Parathyroid adenoma (tissue), 2 donors: ENCODE measurements around the gene STIL.

Experiments
- H2AFZ ChIP-seq: fragments of 300-600 bp; sonication (generic); one replicate; pipeline ENCODE4 v1.7.0; 2017; ENCODE audit warnings: antibody characterized with exemption, mild to moderate bottlenecking
- H3K27ac ChIP-seq: fragments of 300-600 bp; sonication (generic); one replicate; pipeline ENCODE4 v1.7.0; 2017
- H3K27me3 ChIP-seq: fragments of 300-600 bp; sonication (generic); one replicate; pipeline ENCODE4 v1.7.0; 2017; ENCODE audit warnings: low read length; ENCODE audit not compliant: control insufficient read depth, insufficient read depth
- H3K36me3 ChIP-seq: fragments of 300-600 bp; sonication (generic); one replicate; pipeline ENCODE4 v1.7.0; 2017; ENCODE audit warnings: low read length; ENCODE audit not compliant: control insufficient read depth, insufficient read depth
- H3K4me1 ChIP-seq: fragments of 300-600 bp; sonication (generic); one replicate; pipeline ENCODE4 v1.7.0; 2017; ENCODE audit warnings: control low read depth
- H3K4me2 ChIP-seq: fragments of 300-600 bp; sonication (generic); one replicate; pipeline ENCODE4 v1.7.0; 2017; ENCODE audit warnings: low read length
- H3K4me3 ChIP-seq: fragments of 300-600 bp; sonication (generic); one replicate; pipeline ENCODE4 v1.7.0; 2017; ENCODE audit warnings: low read depth, low read length
- H3K79me2 ChIP-seq: fragments of 300-600 bp; sonication (generic); one replicate; pipeline ENCODE4 v1.7.0; 2017; ENCODE audit warnings: control low read depth
- H3K9ac ChIP-seq: fragments of 300-600 bp; sonication (generic); one replicate; pipeline ENCODE4 v1.7.0; 2017; ENCODE audit warnings: mild to moderate bottlenecking
- H3K9me3 ChIP-seq: fragments of 300-600 bp; sonication (generic); one replicate; pipeline ENCODE4 v1.7.0; 2017; ENCODE audit warnings: low read length; ENCODE audit not compliant: control insufficient read depth
- TF ChIP-seq, protein P1 (sequence below): fragments of 300-600 bp; sonication (generic); IDR thresholded peaks from one replicate; pipeline ENCODE4 v1.7.0; 2017; ENCODE audit warnings: antibody characterized with exemption, mild to moderate bottlenecking
- donor health status: primary hyperparathyroidism.

The STIL gene

DNA sequence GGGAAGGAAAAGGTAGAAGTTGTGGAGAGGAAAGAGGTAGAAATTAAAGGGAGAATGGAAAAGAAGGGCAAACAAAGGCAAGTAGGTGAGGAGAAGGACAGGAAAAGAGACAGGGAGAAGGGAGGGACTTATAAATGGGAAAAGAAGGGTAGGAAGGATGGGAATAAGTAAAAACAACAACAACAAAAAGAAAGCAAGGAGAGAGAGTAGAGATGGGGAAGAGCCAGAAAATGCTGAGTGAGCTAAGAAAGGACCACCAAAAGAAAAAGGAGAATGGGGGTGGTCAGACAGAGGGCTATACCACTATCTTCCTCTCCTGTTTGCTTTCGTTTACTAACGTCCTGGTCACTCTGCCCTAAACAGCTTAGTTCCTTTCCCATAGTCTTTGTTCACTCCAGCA, 17.9 kb upstream of the STIL start:
- Histone ChIP-seq H2AFZ (no peak overlapping the region), H3K4me3 (no peak overlapping the region), H3K27me3 (no peaks in the 10 kb centered on the region), H3K79me2 (peaks cover 9% of the 10 kb centered on the region), H3K9ac (no peak overlapping the region), H3K36me3 (no peaks in the 10 kb centered on the region), H3K4me1 (peaks cover 5% of the 10 kb centered on the region), H3K4me2 (no peak overlapping the region), H3K9me3 (no peaks in the 10 kb centered on the region), H3K27ac (no peak overlapping the region)
- TF ChIP-seq, protein P1, sequence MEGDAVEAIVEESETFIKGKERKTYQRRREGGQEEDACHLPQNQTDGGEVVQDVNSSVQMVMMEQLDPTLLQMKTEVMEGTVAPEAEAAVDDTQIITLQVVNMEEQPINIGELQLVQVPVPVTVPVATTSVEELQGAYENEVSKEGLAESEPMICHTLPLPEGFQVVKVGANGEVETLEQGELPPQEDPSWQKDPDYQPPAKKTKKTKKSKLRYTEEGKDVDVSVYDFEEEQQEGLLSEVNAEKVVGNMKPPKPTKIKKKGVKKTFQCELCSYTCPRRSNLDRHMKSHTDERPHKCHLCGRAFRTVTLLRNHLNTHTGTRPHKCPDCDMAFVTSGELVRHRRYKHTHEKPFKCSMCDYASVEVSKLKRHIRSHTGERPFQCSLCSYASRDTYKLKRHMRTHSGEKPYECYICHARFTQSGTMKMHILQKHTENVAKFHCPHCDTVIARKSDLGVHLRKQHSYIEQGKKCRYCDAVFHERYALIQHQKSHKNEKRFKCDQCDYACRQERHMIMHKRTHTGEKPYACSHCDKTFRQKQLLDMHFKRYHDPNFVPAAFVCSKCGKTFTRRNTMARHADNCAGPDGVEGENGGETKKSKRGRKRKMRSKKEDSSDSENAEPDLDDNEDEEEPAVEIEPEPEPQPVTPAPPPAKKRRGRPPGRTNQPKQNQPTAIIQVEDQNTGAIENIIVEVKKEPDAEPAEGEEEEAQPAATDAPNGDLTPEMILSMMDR: no peak

DNA sequence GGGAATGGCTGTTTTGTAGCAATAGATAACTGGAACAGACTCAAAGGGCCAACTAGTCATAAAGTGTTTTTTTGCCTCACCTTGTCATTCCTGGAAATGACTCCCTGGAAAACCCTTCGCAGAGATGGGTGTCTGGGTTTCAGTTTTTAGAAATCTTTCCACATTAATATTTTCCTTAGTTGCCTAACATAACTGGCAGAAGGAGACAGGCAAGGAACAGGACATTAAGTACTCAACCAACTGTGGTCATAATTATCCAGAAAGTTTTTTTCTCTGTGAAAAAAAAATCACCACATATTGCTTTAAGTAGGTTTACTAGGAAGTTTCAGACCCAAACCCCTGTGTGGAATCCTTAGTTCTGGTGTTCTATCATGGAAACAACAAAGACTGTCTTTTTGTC, 16.3 kb upstream of the STIL start:
- TF ChIP-seq, protein P1: no peak
- Histone ChIP-seq H3K27me3 (no peaks in the 10 kb centered on the region), H3K9ac (no peak overlapping the region), H3K79me2 (peaks cover 3% of the 10 kb centered on the region), H3K36me3 (no peaks in the 10 kb centered on the region), H3K9me3 (no peaks in the 10 kb centered on the region), H2AFZ (no peak overlapping the region), H3K4me1 (peaks cover 5% of the 10 kb centered on the region), H3K4me2 (no peak overlapping the region), H3K27ac (no peak overlapping the region), H3K4me3 (no peak overlapping the region)

DNA sequence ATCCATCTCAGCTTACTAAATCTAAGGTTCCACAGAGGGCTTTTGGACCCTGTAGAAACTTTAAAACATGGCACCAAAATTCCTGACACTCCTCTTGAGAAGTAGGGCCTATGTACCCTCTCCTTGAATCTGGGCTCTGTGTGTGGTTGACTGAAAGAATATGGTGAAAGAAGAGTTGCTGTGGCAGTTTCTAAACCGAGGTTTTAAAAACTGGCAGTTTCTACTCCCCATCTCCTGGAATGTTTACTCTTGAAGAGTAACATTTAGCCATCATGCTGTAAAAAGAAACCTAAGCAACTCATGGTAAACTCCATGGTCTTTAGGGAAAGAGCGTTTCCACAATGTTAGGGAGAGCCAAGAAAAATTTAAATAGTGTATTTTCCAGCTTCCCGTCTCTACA, 15.0 kb upstream of the STIL start:
- Histone ChIP-seq H3K9ac (no peak overlapping the region), H2AFZ (no peak overlapping the region), H3K4me1 (no peaks in the 10 kb centered on the region), H3K9me3 (no peaks in the 10 kb centered on the region), H3K27me3 (no peaks in the 10 kb centered on the region), H3K4me2 (no peak overlapping the region), H3K79me2 (no peaks in the 10 kb centered on the region), H3K4me3 (no peak overlapping the region), H3K36me3 (no peaks in the 10 kb centered on the region), H3K27ac (no peak overlapping the region)
- TF ChIP-seq, protein P1: no peak

DNA sequence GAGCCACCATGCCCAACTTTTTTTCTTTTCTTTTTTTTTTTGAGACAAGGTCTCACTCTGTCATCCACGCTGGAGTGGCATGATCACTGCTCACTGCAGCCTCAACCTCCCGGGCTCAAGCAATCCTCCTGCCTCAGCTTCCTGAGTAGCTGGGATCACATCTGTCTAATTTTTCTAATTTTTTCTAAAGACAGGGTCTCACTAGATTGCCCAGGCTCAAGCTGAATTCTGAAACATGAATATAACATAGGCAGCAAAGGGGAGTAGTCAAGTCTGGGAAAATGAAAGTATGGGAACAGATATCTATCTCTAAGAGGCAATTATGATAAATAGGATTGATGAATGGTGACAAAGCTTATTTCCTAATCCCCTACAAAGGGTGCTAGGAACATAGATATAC, 12.3 kb upstream of the STIL start:
- no peak overlapping the region for H3K27ac ChIP-seq
- H3K9me3 ChIP-seq: no peaks in the 10 kb centered on the region
- H3K79me2 ChIP-seq: no peaks in the 10 kb centered on the region
- no peak overlapping the region for H3K4me2 ChIP-seq
- TF ChIP-seq, protein P1: no peak
- H3K9ac ChIP-seq: no peak overlapping the region
- no peak overlapping the region for H2AFZ ChIP-seq
- no peaks in the 10 kb centered on the region for H3K4me1 ChIP-seq
- H3K4me3 ChIP-seq: no peak overlapping the region
- no peaks in the 10 kb centered on the region for H3K36me3 ChIP-seq
- H3K27me3 ChIP-seq: no peaks in the 10 kb centered on the region

DNA sequence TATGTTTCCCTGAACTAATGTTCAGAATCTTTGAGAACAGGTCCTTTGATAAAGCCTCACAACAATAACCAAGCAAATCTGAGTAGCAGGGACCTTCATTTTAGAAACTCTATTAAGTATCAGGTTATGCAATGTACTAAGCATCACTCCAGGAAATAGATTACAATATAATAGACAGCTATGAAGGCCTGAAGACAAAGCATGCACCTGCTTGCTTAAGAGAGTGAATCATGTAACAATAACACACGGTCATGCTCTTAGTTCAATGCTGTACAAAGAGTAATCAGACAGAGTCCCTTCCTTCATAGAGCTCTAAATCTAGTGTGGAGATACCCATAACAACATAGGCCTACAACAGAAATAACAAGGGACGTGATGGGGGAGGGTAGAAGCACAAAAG, 11.6 kb upstream of the STIL start:
- Histone ChIP-seq H3K9me3 (no peaks in the 10 kb centered on the region), H3K27ac (no peak overlapping the region), H3K79me2 (no peaks in the 10 kb centered on the region), H3K4me2 (no peak overlapping the region), H3K4me3 (no peak overlapping the region), H2AFZ (no peak overlapping the region), H3K9ac (no peak overlapping the region), H3K36me3 (no peaks in the 10 kb centered on the region), H3K27me3 (no peaks in the 10 kb centered on the region), H3K4me1 (no peaks in the 10 kb centered on the region)
- TF ChIP-seq, protein P1: no peak
